Endothelial cell of umbilical vein (primary cell): ENCODE results near the gene USP49. TPM values are rescaled to one million over a fixed set of nuclear protein-coding genes. Genes with fewer than 3 reads are reported as not detected.

Experiments used
- BruUV-seq: library from RNA; stranded (reverse); fragments of 400-500 nt; replicated peaks from 2 replicates; lab custom pipeline; 2021; lab: Mats Ljungman, UMichigan
- CTCF ChIA-PET: fragments of 300-600, 350-600 bp; sonication (Branson Sonifier 250); formaldehyde crosslinking; loops from one replicate; lab custom pipeline; 2021; ENCODE audit warnings: antibody characterized with exemption, inconsistent platforms; lab: Charles Lee
- POLR2A ChIA-PET: fragments of 300-600, 350-600 bp; sonication (Branson Sonifier 250); formaldehyde crosslinking; loops from one replicate; lab custom pipeline; 2021; ENCODE audit warnings: antibody characterized with exemption, inconsistent platforms; lab: Charles Lee
- DNase-seq: peaks from one replicate; pipeline ENCODE4 v3.0.0-alpha.2; 2011; ENCODE audit warnings: low read depth, low spot score
- FAIRE-seq: peaks from 2 replicates; lab custom pipeline; 2011; peaks lifted over from hg19 to GRCh38; lab: Jason Lieb, UNC
- H2AFZ ChIP-seq: 2 replicates; pipeline ENCODE4 v1.6.0; 2012; ENCODE audit warnings: low read depth, low read length, control low read depth, inconsistent platforms
- H3K27ac ChIP-seq: 2 replicates; pipeline ENCODE4 v1.5.1; 2011; ENCODE audit warnings: low read depth, mild to moderate bottlenecking, control low read depth, low read length, moderate library complexity; ENCODE audit not compliant: insufficient read depth
- H3K27me3 ChIP-seq, 2 experiments: 2 replicates each; pipeline versions ENCODE4 v1.6.0 to v1.6.1; 2011; ENCODE audit warnings: low read length in 2 of 2, mixed read lengths in 1 of 2; ENCODE audit not compliant: control insufficient read depth in 2 of 2, insufficient read depth in 2 of 2
- H3K36me3 ChIP-seq, 2 experiments: 2 replicates in 1 of 2; 3 replicates in 1 of 2; pipeline ENCODE4 v1.5.1; 2011; ENCODE audit warnings: low read length in 2 of 2, mild to moderate bottlenecking in 1 of 2, moderate library complexity in 1 of 2; ENCODE audit not compliant: control insufficient read depth in 2 of 2, insufficient read depth in 2 of 2; ENCODE audit errors: extremely low read depth in 1 of 2
- H3K4me1 ChIP-seq: 3 replicates; pipeline ENCODE4 v1.5.1; 2011; ENCODE audit warnings: mild to moderate bottlenecking, low read length; ENCODE audit not compliant: control insufficient read depth, insufficient read depth; ENCODE audit errors: extremely low read depth
- H3K4me2 ChIP-seq: 2 replicates; pipeline ENCODE4 v1.6.1; 2011; ENCODE audit warnings: low read length, control low read depth, mixed read lengths; ENCODE audit not compliant: insufficient read depth
- H3K4me3 ChIP-seq, 3 experiments: fragments of 200-600 bp in 1 of 3; sonication (generic), shearing (Covaris generic) in 1 of 3; replicated peaks in 1 of 3; 2 replicates each; pipeline ENCODE4 v1.5.1; 2011 to 2016; ENCODE audit warnings: control low read depth in 3 of 3, low read length in 3 of 3, mild to moderate bottlenecking in 2 of 3, inconsistent platforms in 1 of 3, low read depth in 1 of 3, moderate library complexity in 1 of 3; ENCODE audit not compliant: insufficient read depth in 1 of 3
- H3K79me2 ChIP-seq: 2 replicates; pipeline ENCODE4 v1.6.0; 2012; ENCODE audit warnings: low read length, inconsistent platforms; ENCODE audit not compliant: control insufficient read depth, insufficient read depth
- H3K9ac ChIP-seq: replicated peaks from 2 replicates; pipeline ENCODE3; 2011; ENCODE audit warnings: low read length, control low read depth; ENCODE audit not compliant: insufficient read depth; ENCODE audit errors: extremely low read depth
- H3K9me1 ChIP-seq: replicated peaks from 3 replicates; pipeline ENCODE4 v1.6.0; 2011; ENCODE audit warnings: mild to moderate bottlenecking, low read length; ENCODE audit not compliant: control insufficient read depth, insufficient read depth; ENCODE audit errors: extremely low read depth
- H3K9me3 ChIP-seq: replicated peaks from 2 replicates; pipeline ENCODE4 v1.5.1; 2012; ENCODE audit warnings: low read length, inconsistent platforms; ENCODE audit not compliant: control insufficient read depth, insufficient read depth
- H4K20me1 ChIP-seq: replicated peaks from 2 replicates; pipeline ENCODE3; 2011; ENCODE audit warnings: mild to moderate bottlenecking, low read length; ENCODE audit not compliant: control insufficient read depth, insufficient read depth; ENCODE audit errors: extremely low read depth
- CTCF ChIP-seq, 2 donors: IDR thresholded peaks; 1 replicate in 1 of 2; 2 replicates in 1 of 2; pipeline ENCODE4 v1.5.1; 2011; ENCODE audit warnings: low read length in 2 of 2, mild to moderate bottlenecking in 2 of 2, moderate library complexity in 2 of 2, control low read depth in 1 of 2, inconsistent platforms in 1 of 2, low read depth in 1 of 2; ENCODE audit not compliant: insufficient read depth in 1 of 2; ENCODE audit errors: extremely low read depth in 1 of 2
- EZH2 ChIP-seq: IDR thresholded peaks from 2 replicates; pipeline ENCODE4 v1.6.1; 2012; ENCODE audit warnings: borderline replicate concordance, low read depth, mild to moderate bottlenecking, moderate library complexity, low read length, inconsistent platforms; ENCODE audit not compliant: severe bottlenecking
- FOS ChIP-seq: IDR thresholded peaks from 2 replicates; pipeline ENCODE4 v1.6.1; 2011; ENCODE audit warnings: mild to moderate bottlenecking, low read length, moderate library complexity, borderline replicate concordance; ENCODE audit not compliant: insufficient read depth
- GATA2 ChIP-seq: IDR thresholded peaks from 2 replicates; pipeline ENCODE4 v1.7.0; 2011; ENCODE audit warnings: low read depth, mild to moderate bottlenecking, moderate library complexity, mixed read lengths, low read length; ENCODE audit not compliant: insufficient read length, insufficient read depth
- JUN ChIP-seq: IDR thresholded peaks from 2 replicates; pipeline ENCODE4 v1.6.1; 2011; ENCODE audit warnings: borderline replicate concordance, low read depth; ENCODE audit not compliant: insufficient read length, insufficient read depth
- MAX ChIP-seq: IDR thresholded peaks from 2 replicates; pipeline ENCODE4 v1.6.1; 2011; ENCODE audit not compliant: insufficient read depth, insufficient read length
- MYC ChIP-seq: IDR thresholded peaks from one replicate; pipeline ENCODE4 v1.6.1; 2011; ENCODE audit warnings: mild to moderate bottlenecking, low read depth, low read length
- POLR2A ChIP-seq: IDR thresholded peaks from 2 replicates; pipeline ENCODE4 v1.6.1; 2012; ENCODE audit warnings: low read depth, mild to moderate bottlenecking, control low read depth, low read length
- POLR2AphosphoS5 ChIP-seq: IDR thresholded peaks from 2 replicates; pipeline ENCODE4 v1.6.1; 2012; ENCODE audit warnings: low read depth, mild to moderate bottlenecking, control low read depth, low read length, moderate library complexity; ENCODE audit not compliant: insufficient read depth
- dilution Hi-C: fragments of 300-500 bp; cut with MboI; formaldehyde crosslinking; loops from one replicate; pipeline ENCODE4 v1.15.0; 2019; ENCODE audit warnings: low sequenced_read_pairs; ENCODE audit not compliant: extremely low pct_ligation_motif_present
- intact Hi-C: fragments of 100-400 bp; cut with micrococcal nuclease; formaldehyde crosslinking; loops from one replicate; pipeline ENCODE4 v1.10.0; 2022
- polyA plus RNA-seq, 4 experiments: library from polyadenylated mRNA; depleted of rRNA in 3 of 4; stranded (reverse) in 3 of 4; unstranded in 1 of 4; fragments of >200 nt; gene quantifications; 2 replicates each; pipeline versions ENCODE4 v1.2.1 to v1.2.3, GENCODE V29; 2011 to 2012; ENCODE audit warnings: missing spikeins in 1 of 4
- total RNA-seq: library from RNA; stranded (reverse); gene quantifications from 2 replicates; pipeline ENCODE4 v1.2.3, GENCODE V29; 2021

Gene USP49
- total and polyA plus RNA-seq, 2 donors (not counting 3 experiments of a cell fraction or from before 2014, with no cell fraction given), result 2.4 to 4.1 TPM

GRCh38 chr6:41840326-41840725, 54.8 kb downstream of the USP49 start:
- no peaks in the 10 kb centered on the region for H3K9me3 ChIP-seq
- H3K9ac ChIP-seq, result no peak overlapping the region
- H3K27me3 ChIP-seq, result no peaks in the 10 kb centered on the region
- H3K36me3 ChIP-seq, result no peaks in the 10 kb centered on the region
- FAIRE-seq, result no peak
- H3K79me2 ChIP-seq, result no peaks in the 10 kb centered on the region
- ChIA-PET CTCF (no interaction called here), POLR2A (no interaction called here)
- intact Hi-C loops (no loop called here), dilution Hi-C loops (no loop called here)
- H2AFZ ChIP-seq, result no peak overlapping the region
- H3K4me3 ChIP-seq, result no peak overlapping the region
- TF ChIP-seq FOS, result peak; percentile 8
- TF ChIP-seq GATA2, result no peak
- H3K9me1 ChIP-seq, result no peaks in the 10 kb centered on the region
- no peaks in the 10 kb centered on the region for H3K4me1 ChIP-seq
- no peak overlapping the region for H3K4me2 ChIP-seq
- DNase-seq, result no peak
- no peaks in the 10 kb centered on the region for H4K20me1 ChIP-seq
- H3K27ac ChIP-seq, result no peak overlapping the region
- no TSS peak for BruUV-seq

- Histone ChIP-seq H3K4me1 (no peaks in the 10 kb centered on the region), H3K4me3 (no peak overlapping the region), H3K9ac (no peak overlapping the region), H3K36me3 (no peaks in the 10 kb centered on the region), H4K20me1 (no peaks in the 10 kb centered on the region), H3K79me2 (no peaks in the 10 kb centered on the region), H3K27ac (no peak overlapping the region), H3K27me3 (no peaks in the 10 kb centered on the region), H3K4me2 (no peak overlapping the region), H2AFZ (no peak overlapping the region), H3K9me3 (no peaks in the 10 kb centered on the region), H3K9me1 (no peaks in the 10 kb centered on the region)
- POLR2A ChIA-PET, result no interaction called here
- intact Hi-C loops, result no loop called here
- FAIRE-seq, result no peak
- CTCF ChIA-PET, result interaction anchor here (2.3 kb wide), 1 partner anchor 85 kb away, joined by 6 read pairs; the partner anchor contains the start of genes BYSL and MED20
- no TSS peak for BruUV-seq
- no peak for DNase-seq
- TF ChIP-seq JUN, result no peak
- no peak for TF ChIP-seq POLR2AphosphoS5
- no peak for TF ChIP-seq GATA2
- no peak for TF ChIP-seq MAX
- no peak for TF ChIP-seq CTCF (IDR thresholded peaks at IDR 0.05; ENCODE audit: extremely low read depth in 1 of 2, insufficient read depth in 1 of 2, low read depth in 1 of 2, low read length in 2 of 2)
- no peak for TF ChIP-seq FOS
- TF ChIP-seq MYC, result no peak
- no peak for TF ChIP-seq EZH2
- no peak for TF ChIP-seq POLR2A
- dilution Hi-C loops, result no loop called here
Observed at GRCh38 chr6:41836660-41837052, 58.5 kb downstream of the USP49 start.
